ENCODE measurements around the gene CHTOP.

CHTOP gene

GRCh38 chr1:153627715-153628626, 5.9 kb upstream of the CHTOP start, which contains the start of gene S100A1:
Gene S100A1, plus strand, starts transcription at chr1:153628434. Its CDS starts 2,088 bp downstream, at chr1:153630522.
- peak within 1 kb of the TSS; percentile 81 for H3K4me3 ChIP-seq (ENCODE audit: low read length)
- peaks cover 18% of the 10 kb centered on the region for H3K36me3 ChIP-seq (ENCODE audit: insufficient read depth, low read length)
- peak within 1 kb of the TSS; percentile 92 for H3K4me2 ChIP-seq (ENCODE audit: low read length)
- peaks cover 49% of the 10 kb centered on the region for H3K4me1 ChIP-seq (ENCODE audit: control insufficient read depth, insufficient read depth, low read length)
- no peaks in the 10 kb centered on the region for H3K27me3 ChIP-seq (ENCODE audit: control insufficient read depth, insufficient read depth, low read length)
- H3K9ac ChIP-seq (ENCODE audit: low read depth, low read length) = peak within 1 kb of the TSS; percentile 92
- no peaks in the 10 kb centered on the region for H3K9me3 ChIP-seq (replicated peaks; ENCODE audit: low read length)

- H3K9ac ChIP-seq (ENCODE audit: low read depth, low read length) = no peak overlapping the region
- no peak overlapping the region for H3K4me2 ChIP-seq (ENCODE audit: low read length)
- H3K36me3 ChIP-seq (ENCODE audit: insufficient read depth, low read length) = peaks cover 12% of the 10 kb centered on the region
- H3K27me3 ChIP-seq (ENCODE audit: control insufficient read depth, insufficient read depth, low read length) = no peaks in the 10 kb centered on the region
- H3K4me3 ChIP-seq (ENCODE audit: low read length) = no peak overlapping the region
- peaks cover 53% of the 10 kb centered on the region for H3K4me1 ChIP-seq (ENCODE audit: control insufficient read depth, insufficient read depth, low read length)
- no peaks in the 10 kb centered on the region for H3K9me3 ChIP-seq (replicated peaks; ENCODE audit: low read length)
Observed at GRCh38 chr1:153628638-153629342, 5.1 kb upstream of the CHTOP start.

GRCh38 chr1:153629343-153629665, 4.6 kb upstream of the CHTOP start:
- Histone ChIP-seq H3K9ac (ENCODE audit: low read depth, low read length) (no peak overlapping the region), H3K27me3 (ENCODE audit: control insufficient read depth, insufficient read depth, low read length) (no peaks in the 10 kb centered on the region), H3K4me3 (ENCODE audit: low read length) (no peak overlapping the region), H3K36me3 (ENCODE audit: insufficient read depth, low read length) (peaks cover 7% of the 10 kb centered on the region), H3K4me1 (ENCODE audit: control insufficient read depth, insufficient read depth, low read length) (peaks cover 48% of the 10 kb centered on the region), H3K9me3 (replicated peaks; ENCODE audit: low read length) (no peaks in the 10 kb centered on the region), H3K4me2 (ENCODE audit: low read length) (no peak overlapping the region)

- peaks cover 6% of the 10 kb centered on the region for H3K36me3 ChIP-seq (ENCODE audit: insufficient read depth, low read length)
- H3K4me1 ChIP-seq (ENCODE audit: control insufficient read depth, insufficient read depth, low read length) = peaks cover 42% of the 10 kb centered on the region
Observed at GRCh38 chr1:153629971-153630370, 3.9 kb upstream of the CHTOP start.

GRCh38 chr1:153630384-153630783, 3.5 kb upstream of the CHTOP start:
- Histone ChIP-seq H3K27me3 (ENCODE audit: control insufficient read depth, insufficient read depth, low read length) (no peaks in the 10 kb centered on the region), H3K4me2 (ENCODE audit: low read length) (no peak overlapping the region), H3K9ac (ENCODE audit: low read depth, low read length) (no peak overlapping the region), H3K36me3 (ENCODE audit: insufficient read depth, low read length) (peaks cover 4% of the 10 kb centered on the region), H3K4me3 (ENCODE audit: low read length) (no peak overlapping the region), H3K9me3 (replicated peaks; ENCODE audit: low read length) (no peaks in the 10 kb centered on the region), H3K4me1 (ENCODE audit: control insufficient read depth, insufficient read depth, low read length) (peaks cover 38% of the 10 kb centered on the region)

More at GRCh38 chr1:153629971-153630370, 3.9 kb upstream of the CHTOP start:
- no peak overlapping the region for H3K4me2 ChIP-seq (ENCODE audit: low read length)
- no peaks in the 10 kb centered on the region for H3K9me3 ChIP-seq (replicated peaks; ENCODE audit: low read length)
- no peaks in the 10 kb centered on the region for H3K27me3 ChIP-seq (ENCODE audit: control insufficient read depth, insufficient read depth, low read length)
- no peak overlapping the region for H3K4me3 ChIP-seq (ENCODE audit: low read length)
- no peak overlapping the region for H3K9ac ChIP-seq (ENCODE audit: low read depth, low read length)

- H3K4me1 ChIP-seq (ENCODE audit: control insufficient read depth, insufficient read depth, low read length) = peaks cover 35% of the 10 kb centered on the region
- H3K27me3 ChIP-seq (ENCODE audit: control insufficient read depth, insufficient read depth, low read length) = no peaks in the 10 kb centered on the region
- H3K9ac ChIP-seq (ENCODE audit: low read depth, low read length) = no peak overlapping the region
- H3K9me3 ChIP-seq (replicated peaks; ENCODE audit: low read length) = no peaks in the 10 kb centered on the region
- no peak overlapping the region for H3K4me3 ChIP-seq (ENCODE audit: low read length)
- H3K36me3 ChIP-seq (ENCODE audit: insufficient read depth, low read length) = peaks cover 3% of the 10 kb centered on the region
- H3K4me2 ChIP-seq (ENCODE audit: low read length) = no peak overlapping the region
Observed at GRCh38 chr1:153631047-153632022, 2.5 kb upstream of the CHTOP start.

- no peaks in the 10 kb centered on the region for H3K27me3 ChIP-seq (ENCODE audit: control insufficient read depth, insufficient read depth, low read length)
- H3K9ac ChIP-seq (ENCODE audit: low read depth, low read length) = peak overlapping the region; percentile 100
- H3K4me1 ChIP-seq (ENCODE audit: control insufficient read depth, insufficient read depth, low read length) = peaks cover 25% of the 10 kb centered on the region
- H3K9me3 ChIP-seq (replicated peaks; ENCODE audit: low read length) = no peaks in the 10 kb centered on the region
- peak overlapping the region; percentile 67 for H3K4me3 ChIP-seq (ENCODE audit: low read length)
- peak overlapping the region; percentile 81 for H3K4me2 ChIP-seq (ENCODE audit: low read length)
- peaks cover 22% of the 10 kb centered on the region for H3K36me3 ChIP-seq (ENCODE audit: insufficient read depth, low read length)
Observed at GRCh38 chr1:153633161-153633753, 609 bp upstream of the CHTOP start.

GRCh38 chr1:153635872-153636271, 2.0 kb downstream of the CHTOP start:
- Histone ChIP-seq H3K9me3 (replicated peaks; ENCODE audit: low read length) (no peaks in the 10 kb centered on the region), H3K4me2 (ENCODE audit: low read length) (peak overlapping the region; percentile 81), H3K36me3 (ENCODE audit: insufficient read depth, low read length) (peaks cover 46% of the 10 kb centered on the region), H3K9ac (ENCODE audit: low read depth, low read length) (peak overlapping the region; percentile 100), H3K27me3 (ENCODE audit: control insufficient read depth, insufficient read depth, low read length) (no peaks in the 10 kb centered on the region), H3K4me3 (ENCODE audit: low read length) (peak overlapping the region; percentile 97), H3K4me1 (ENCODE audit: control insufficient read depth, insufficient read depth, low read length) (peaks cover 25% of the 10 kb centered on the region)

- Histone ChIP-seq H3K27me3 (ENCODE audit: control insufficient read depth, insufficient read depth, low read length) (no peaks in the 10 kb centered on the region), H3K4me3 (ENCODE audit: low read length) (peak overlapping the region; percentile 97), H3K9ac (ENCODE audit: low read depth, low read length) (no peak overlapping the region), H3K4me1 (ENCODE audit: control insufficient read depth, insufficient read depth, low read length) (peaks cover 25% of the 10 kb centered on the region), H3K9me3 (replicated peaks; ENCODE audit: low read length) (no peaks in the 10 kb centered on the region), H3K4me2 (ENCODE audit: low read length) (peak overlapping the region; percentile 81), H3K36me3 (ENCODE audit: insufficient read depth, low read length) (peaks cover 50% of the 10 kb centered on the region)
Observed at GRCh38 chr1:153636312-153636711, 2.4 kb downstream of the CHTOP start.

GRCh38 chr1:153638261-153638660, 4.4 kb downstream of the CHTOP start:
- H3K36me3 ChIP-seq (ENCODE audit: insufficient read depth, low read length) = peaks cover 70% of the 10 kb centered on the region
- no peak overlapping the region for H3K4me3 ChIP-seq (ENCODE audit: low read length)
- no peaks in the 10 kb centered on the region for H3K9me3 ChIP-seq (replicated peaks; ENCODE audit: low read length)
- H3K4me1 ChIP-seq (ENCODE audit: control insufficient read depth, insufficient read depth, low read length) = peaks cover 19% of the 10 kb centered on the region
- H3K9ac ChIP-seq (ENCODE audit: low read depth, low read length) = no peak overlapping the region
- H3K4me2 ChIP-seq (ENCODE audit: low read length) = no peak overlapping the region
- H3K27me3 ChIP-seq (ENCODE audit: control insufficient read depth, insufficient read depth, low read length) = no peaks in the 10 kb centered on the region
